Muscle of leg (tissue), 11 donors: ENCODE data around the gene CLIC3. TPM values are rescaled to one million over a fixed set of nuclear protein-coding genes. Genes with fewer than 3 reads are reported as not detected.

Source experiments
- DNase-seq: peaks from one replicate; pipeline ENCODE4 v3.0.0; 2013
- H3K27ac ChIP-seq: one replicate; pipeline ENCODE4 v1.5.1; 2013; ENCODE audit warnings: mild to moderate bottlenecking, low read length, control low read depth
- H3K27me3 ChIP-seq: one replicate; pipeline ENCODE4 v1.6.1; 2013; ENCODE audit warnings: low read length; ENCODE audit not compliant: control insufficient read depth, insufficient read depth
- H3K36me3 ChIP-seq: one replicate; pipeline ENCODE4 v1.6.1; 2013; ENCODE audit warnings: low read length; ENCODE audit not compliant: control insufficient read depth, insufficient read depth
- H3K4me1 ChIP-seq: one replicate; pipeline ENCODE4 v1.6.1; 2013; ENCODE audit warnings: low read length; ENCODE audit not compliant: control insufficient read depth, insufficient read depth
- H3K4me3 ChIP-seq: one replicate; pipeline ENCODE4 v1.5.1; 2013; ENCODE audit warnings: low read length, control low read depth
- H3K9me3 ChIP-seq: replicated peaks from 2 replicates; pipeline ENCODE4 v1.6.1; 2013; ENCODE audit warnings: low read depth, low read length; ENCODE audit not compliant: control insufficient read depth
- WGBS: methylation state at CpG from one replicate; pipeline ENCODE4 v1.1.5; 2013; ENCODE audit warnings: missing lambda C conversion rate; ENCODE audit not compliant: insufficient coverage; 5-methylcytosine and 5-hydroxymethylcytosine counted together
- polyA plus RNA-seq, 8 donors: library from polyadenylated mRNA; unstranded; fragments of 120-200 nt; gene quantifications; one replicate each; pipeline versions ENCODE4 v1.2.1 to v1.2.3, GENCODE V29; 2013; ENCODE audit warnings: inconsistent platforms in 1 of 8, low replicate concordance in 1 of 8; ENCODE audit not compliant: insufficient read length in 8 of 8, insufficient read depth in 1 of 8
- total RNA-seq: library from RNA; stranded (reverse); fragments of 120-200 nt; gene quantifications from one replicate; pipeline ENCODE4 v1.2.4, GENCODE V29; 2013

Gene CLIC3
- total and polyA plus RNA-seq, 9 donors, result 0.27 to 8.4 (median 0.60) TPM

DNA sequence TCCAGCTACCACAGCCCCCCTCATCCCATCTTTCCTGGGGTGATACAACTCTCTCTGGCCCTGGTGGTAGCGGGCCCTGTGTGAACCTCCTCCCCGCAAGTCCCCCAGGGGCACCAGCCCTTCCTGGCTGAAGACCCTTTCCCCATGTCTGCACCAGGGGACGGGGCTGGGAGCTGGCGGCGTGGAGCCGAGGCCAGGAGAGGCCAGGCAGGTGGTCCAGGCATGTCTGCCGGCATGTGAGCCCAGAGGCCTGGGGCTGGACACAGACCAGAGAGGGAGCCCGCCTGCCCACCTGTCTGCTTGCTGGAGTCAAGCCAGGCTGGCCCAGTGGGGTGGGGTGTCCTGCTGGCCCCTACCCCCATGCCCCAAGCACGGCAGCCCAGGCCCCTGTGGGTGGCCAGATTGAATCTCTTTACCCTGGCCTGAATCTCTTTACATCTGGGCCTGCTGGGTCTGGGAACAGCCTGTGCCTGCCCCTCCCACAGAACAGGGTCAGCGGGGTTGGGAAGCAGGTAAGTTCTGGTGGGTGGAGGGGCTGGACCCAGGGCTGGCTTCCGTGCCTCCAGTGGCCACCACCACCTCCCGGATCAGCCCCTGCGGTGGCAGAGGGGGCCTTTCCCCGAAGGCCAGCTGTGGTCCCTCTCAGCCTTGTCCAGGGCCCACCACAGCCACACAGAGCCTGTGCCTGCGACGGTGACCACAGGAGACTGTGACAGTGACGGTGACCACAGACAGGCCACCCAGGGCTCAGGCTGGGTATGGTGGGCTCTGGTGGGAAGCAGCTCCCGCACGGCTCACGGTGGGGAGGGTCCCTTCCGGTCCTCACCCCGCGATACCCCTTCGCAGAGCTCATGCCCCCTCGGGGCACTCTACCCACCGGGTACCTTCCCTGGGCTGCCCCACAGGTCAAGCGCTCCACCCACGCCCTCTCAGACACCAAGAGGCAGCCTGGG is 37.2 kb downstream of the CLIC3 start:
- H3K4me1 ChIP-seq, result peaks cover 26% of the 10 kb centered on the region
- peaks cover 2% of the 10 kb centered on the region for H3K27me3 ChIP-seq
- 76% methylated on average over 20 of the region's 28 CpGs for WGBS
- H3K27ac ChIP-seq, result no peak overlapping the region
- no peak overlapping the region for H3K4me3 ChIP-seq
- no peaks in the 10 kb centered on the region for H3K36me3 ChIP-seq
- no peak for DNase-seq
- H3K9me3 ChIP-seq, result no peaks in the 10 kb centered on the region

DNA sequence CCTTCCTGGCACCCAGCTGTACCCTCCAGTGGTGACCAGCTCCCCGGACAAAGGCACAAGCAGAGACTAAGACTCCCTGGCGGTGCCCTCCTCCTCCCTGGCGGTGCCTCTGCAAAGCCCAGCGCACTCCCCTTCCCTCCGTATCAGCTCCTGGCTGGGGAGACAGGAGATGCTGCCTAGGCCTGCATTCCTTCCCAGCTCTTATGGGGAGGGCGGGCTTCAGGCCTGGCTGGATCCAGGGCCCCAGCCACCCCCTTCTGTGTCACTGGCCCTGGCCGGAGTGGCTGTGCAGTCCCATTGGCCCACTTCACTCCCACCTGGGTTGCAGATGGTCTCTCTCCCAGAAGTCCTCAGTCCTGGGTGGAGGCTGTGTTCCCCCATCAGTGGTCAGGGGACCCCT is 37.9 kb downstream of the CLIC3 start:
- H3K9me3 ChIP-seq, result no peaks in the 10 kb centered on the region
- H3K27ac ChIP-seq, result no peak overlapping the region
- no peak overlapping the region for H3K4me3 ChIP-seq
- WGBS, result 87% methylated on average over 4 of the region's 7 CpGs
- H3K4me1 ChIP-seq, result peaks cover 23% of the 10 kb centered on the region
- DNase-seq, result no peak
- no peaks in the 10 kb centered on the region for H3K36me3 ChIP-seq
- peaks cover 2% of the 10 kb centered on the region for H3K27me3 ChIP-seq

DNA sequence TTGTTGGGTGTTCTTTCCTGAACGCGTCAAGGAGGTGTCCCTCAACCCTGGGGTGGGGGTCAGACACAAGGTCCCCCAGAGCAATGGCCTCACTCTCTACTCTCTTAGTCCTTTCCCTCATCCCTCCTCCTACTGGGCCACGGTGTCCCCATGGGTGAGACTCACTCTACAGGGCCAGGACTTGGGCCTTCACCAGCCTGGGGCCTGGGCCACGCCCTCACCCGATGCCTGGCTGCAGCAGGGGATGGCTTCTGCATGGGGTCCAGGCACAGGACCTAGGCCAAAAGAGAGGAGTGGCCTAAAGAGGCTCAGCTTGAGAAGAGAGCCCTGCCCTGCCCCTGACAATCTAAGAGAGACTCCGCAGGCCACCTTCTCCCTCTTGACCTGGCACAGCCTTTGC is 38.5 kb downstream of the CLIC3 start:
- Histone ChIP-seq H3K4me3 (no peak overlapping the region), H3K36me3 (no peaks in the 10 kb centered on the region), H3K4me1 (peaks cover 18% of the 10 kb centered on the region), H3K27me3 (no peaks in the 10 kb centered on the region), H3K27ac (no peak overlapping the region), H3K9me3 (no peaks in the 10 kb centered on the region)
- DNase-seq, result no peak
- 75% methylated on average over 3 of the region's 6 CpGs for WGBS

DNA sequence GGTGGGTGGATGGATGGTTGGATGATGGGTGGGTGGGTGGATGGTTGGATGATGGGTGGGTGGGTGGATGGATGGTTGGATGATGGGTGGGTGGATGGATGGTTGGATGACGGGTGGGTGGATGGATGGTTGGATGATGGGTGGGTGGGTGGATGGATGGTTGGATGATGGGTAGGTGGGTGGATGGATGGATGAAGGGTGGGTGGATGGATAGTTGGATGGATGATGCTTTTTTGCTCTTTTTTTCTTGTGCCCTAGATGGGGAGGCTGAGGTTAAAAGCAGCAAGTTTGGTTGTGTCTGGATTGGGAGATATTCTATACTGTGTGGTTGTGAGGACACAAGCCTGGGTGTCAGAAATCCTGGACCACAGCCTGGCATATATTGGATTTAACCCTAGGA is 38.9 kb downstream of the CLIC3 start:
- 100% methylated on average over 1 of the region's 1 CpG for WGBS
- H3K9me3 ChIP-seq, result no peaks in the 10 kb centered on the region
- DNase-seq, result no peak
- peaks cover 18% of the 10 kb centered on the region for H3K4me1 ChIP-seq
- no peak overlapping the region for H3K4me3 ChIP-seq
- H3K27me3 ChIP-seq, result no peaks in the 10 kb centered on the region
- H3K36me3 ChIP-seq, result no peaks in the 10 kb centered on the region
- H3K27ac ChIP-seq, result no peak overlapping the region

DNA sequence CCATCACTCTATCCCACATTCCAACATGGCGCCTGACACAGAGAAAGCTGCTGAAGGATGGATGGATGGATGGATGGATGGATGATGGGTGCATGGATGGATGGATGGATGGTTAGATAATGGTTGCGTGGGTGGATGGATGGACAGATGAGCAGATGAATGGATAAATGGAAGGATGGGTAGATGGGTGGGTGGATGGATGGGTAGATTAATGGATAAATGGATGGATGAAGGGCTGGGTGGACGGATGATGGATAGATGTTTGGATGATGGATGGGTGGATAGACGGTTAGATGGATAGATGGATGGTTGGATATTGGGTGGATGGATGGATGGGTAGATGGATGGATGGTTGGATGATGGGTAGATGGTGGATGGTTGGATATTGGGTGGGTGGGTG is 39.8 kb downstream of the CLIC3 start:
- no peak for DNase-seq
- 98% methylated on average over 3 of the region's 4 CpGs for WGBS
- Histone ChIP-seq H3K4me3 (no peak overlapping the region), H3K36me3 (no peaks in the 10 kb centered on the region), H3K27me3 (no peaks in the 10 kb centered on the region), H3K4me1 (peaks cover 20% of the 10 kb centered on the region), H3K27ac (no peak overlapping the region), H3K9me3 (no peaks in the 10 kb centered on the region)

DNA sequence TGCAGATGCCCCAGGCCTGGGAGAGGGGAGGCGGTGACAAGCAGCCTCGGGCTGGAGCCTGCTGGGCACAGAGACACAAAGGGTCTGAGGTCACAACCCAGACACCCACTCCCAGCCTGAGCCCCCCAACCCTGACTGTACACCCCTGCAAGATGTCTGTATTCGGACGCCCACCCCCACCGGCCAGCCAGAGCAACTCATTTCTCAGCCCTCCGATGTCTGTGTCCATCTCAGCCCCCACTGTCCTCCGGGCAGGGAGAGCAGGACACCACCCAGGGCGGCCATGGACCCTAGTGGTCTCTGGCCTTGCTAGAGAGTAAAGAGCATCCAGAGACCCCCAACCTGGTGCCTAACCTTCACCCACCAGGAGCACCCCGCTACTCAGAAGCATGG is 40.4 kb downstream of the CLIC3 start:
- H3K9me3 ChIP-seq, result no peaks in the 10 kb centered on the region
- H3K4me3 ChIP-seq, result no peak overlapping the region
- WGBS, result 83% methylated on average over 9 of the region's 9 CpGs
- no peak overlapping the region for H3K27ac ChIP-seq
- no peaks in the 10 kb centered on the region for H3K36me3 ChIP-seq
- H3K27me3 ChIP-seq, result no peaks in the 10 kb centered on the region
- peaks cover 13% of the 10 kb centered on the region for H3K4me1 ChIP-seq
- no peak for DNase-seq

DNA sequence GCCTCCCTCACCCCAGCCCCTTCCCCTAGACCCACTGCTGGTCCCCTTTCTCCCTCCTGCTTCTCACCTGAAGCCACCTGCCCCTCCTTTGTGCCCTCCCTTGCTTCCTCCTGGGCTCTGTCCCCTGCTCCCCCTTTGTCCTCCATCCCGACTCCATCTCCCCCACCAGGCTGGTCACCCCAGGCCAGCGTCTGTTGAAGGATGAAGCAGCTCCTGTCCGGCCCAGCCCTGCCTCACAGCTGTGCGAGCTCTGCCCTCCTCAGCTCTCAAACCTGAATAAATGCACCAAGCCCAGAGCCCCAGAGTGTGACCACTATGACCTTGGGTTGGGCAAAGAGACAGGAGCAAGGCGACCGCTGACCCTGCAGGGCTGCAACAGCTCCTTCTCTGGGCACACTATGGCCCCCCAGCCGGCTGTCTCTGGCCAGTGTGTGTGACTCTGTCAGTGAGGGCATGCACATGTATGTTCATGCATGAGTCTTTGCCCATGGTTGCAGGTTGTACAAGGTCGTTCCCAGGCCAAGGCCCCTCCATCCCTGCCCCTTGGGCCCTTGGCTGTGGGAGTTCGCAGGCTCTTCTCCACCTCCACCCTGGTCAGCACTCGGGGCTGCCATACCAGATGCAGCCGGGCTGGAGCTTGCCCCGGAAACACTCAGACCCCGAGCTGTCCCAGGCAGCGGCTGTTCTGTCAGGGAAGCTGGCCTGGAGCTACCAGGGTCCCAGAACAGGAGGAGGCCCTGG is 41.0 kb downstream of the CLIC3 start:
- DNase-seq, result no peak
- no peaks in the 10 kb centered on the region for H3K36me3 ChIP-seq
- no peak overlapping the region for H3K4me3 ChIP-seq
- no peaks in the 10 kb centered on the region for H3K9me3 ChIP-seq
- no peak overlapping the region for H3K27ac ChIP-seq
- 72% methylated on average over 12 of the region's 14 CpGs for WGBS
- no peaks in the 10 kb centered on the region for H3K27me3 ChIP-seq
- H3K4me1 ChIP-seq, result peaks cover 14% of the 10 kb centered on the region

DNA sequence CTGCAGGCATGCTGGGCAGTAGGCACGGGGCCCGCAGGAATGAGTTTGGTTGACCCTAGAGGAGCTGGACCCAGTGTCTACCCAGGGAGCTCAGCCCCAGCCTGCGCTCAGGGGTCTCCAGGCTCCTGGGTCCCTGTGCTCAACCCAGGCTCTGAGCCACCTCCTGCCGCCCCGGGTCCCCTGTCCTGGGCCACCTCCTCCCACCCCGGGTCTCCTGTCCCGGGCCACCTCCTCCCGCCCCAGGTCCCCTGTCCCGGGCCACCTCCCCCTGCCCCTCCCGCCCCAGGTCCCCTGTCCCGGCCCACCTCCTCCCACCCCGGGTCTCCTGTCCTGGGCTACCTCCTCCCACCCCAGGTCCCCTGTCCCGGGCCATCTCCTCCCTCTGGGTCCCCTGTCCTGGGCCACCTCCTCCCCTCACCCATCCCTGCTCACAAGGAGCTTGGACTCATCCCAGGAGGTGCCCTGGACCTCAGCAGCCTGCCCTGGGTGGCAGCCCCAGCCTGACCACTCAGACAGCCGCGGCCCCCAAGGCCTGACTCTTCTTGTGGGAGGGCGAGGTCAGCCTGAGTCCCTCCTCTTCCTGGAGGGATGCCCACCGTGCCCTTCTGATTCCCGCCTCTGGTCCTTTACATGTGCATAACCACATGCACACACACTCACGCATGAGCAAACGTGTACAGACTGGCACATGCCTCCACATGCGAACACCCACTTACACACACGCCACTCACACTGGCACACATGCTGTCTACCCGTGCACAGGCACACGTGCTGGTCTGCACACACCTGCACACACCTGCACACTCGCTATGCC is 41.9 kb downstream of the CLIC3 start:
- H3K4me1 ChIP-seq, result peaks cover 17% of the 10 kb centered on the region
- no peak for DNase-seq
- no peaks in the 10 kb centered on the region for H3K9me3 ChIP-seq
- WGBS, result 78% methylated on average over 15 of the region's 25 CpGs
- H3K4me3 ChIP-seq, result no peak overlapping the region
- no peaks in the 10 kb centered on the region for H3K27me3 ChIP-seq
- no peak overlapping the region for H3K27ac ChIP-seq
- no peaks in the 10 kb centered on the region for H3K36me3 ChIP-seq

DNA sequence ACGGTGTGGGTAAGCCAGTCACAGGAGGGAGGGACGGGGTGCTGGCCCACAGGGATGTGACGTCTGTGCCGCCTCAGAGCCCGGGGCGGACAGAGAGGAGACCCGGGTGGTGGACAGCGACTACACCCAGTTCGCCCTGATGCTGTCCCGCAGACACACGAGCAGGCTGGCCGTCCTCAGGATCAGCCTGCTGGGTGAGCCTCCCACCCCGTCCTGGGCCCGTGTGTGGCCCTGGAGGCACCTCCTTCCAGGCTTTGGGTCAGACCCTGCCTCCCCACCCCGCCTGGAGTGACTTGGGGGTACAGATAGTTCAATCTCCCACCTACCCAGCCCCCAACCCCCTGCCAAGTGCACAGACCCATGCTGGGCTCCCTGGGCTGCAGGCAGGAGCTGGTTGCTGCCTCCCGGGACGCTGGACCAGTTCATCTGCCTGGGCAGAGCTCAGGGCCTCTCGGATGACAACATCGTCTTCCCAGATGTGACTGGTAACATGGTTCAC is 42.5 kb downstream of the CLIC3 start:
- Histone ChIP-seq H3K36me3 (no peaks in the 10 kb centered on the region), H3K27me3 (no peaks in the 10 kb centered on the region), H3K4me1 (peaks cover 20% of the 10 kb centered on the region), H3K4me3 (no peak overlapping the region), H3K27ac (no peak overlapping the region), H3K9me3 (no peaks in the 10 kb centered on the region)
- no peak for DNase-seq
- WGBS, result 67% methylated on average over 19 of the region's 19 CpGs
